Measurements from ENCODE around the gene LRRTM4.

LRRTM4 gene

GRCh38 chr2:77322431-77322830 lies 199.7 kb downstream of the LRRTM4 start:
- ATAC-seq = no peak
- TF ChIP-seq CREB5 (CRISPR knock-in tag; IDR thresholded peaks at IDR 0.05; ENCODE audit: low read depth) (no peak), GLIS3 (CRISPR knock-in tag; IDR thresholded peaks at IDR 0.05) (no peak), CSRNP3 (CRISPR knock-in tag; IDR thresholded peaks at IDR 0.05) (no peak), ZNF8 (CRISPR knock-in tag; IDR thresholded peaks at IDR 0.05) (no peak), BACH2 (CRISPR knock-in tag; IDR thresholded peaks at IDR 0.05; ENCODE audit: borderline replicate concordance) (no peak), PPARA (CRISPR knock-in tag; IDR thresholded peaks at IDR 0.05; ENCODE audit: borderline replicate concordance) (no peak), ZNF565 (CRISPR knock-in tag; conservative IDR thresholded peaks at IDR 0.05; ENCODE audit: low read depth) (no peak), ZNF70 (CRISPR knock-in tag; IDR thresholded peaks at IDR 0.05) (no peak), SNAI2 (CRISPR knock-in tag; IDR thresholded peaks at IDR 0.05) (no peak), TCF4 (CRISPR knock-in tag; IDR thresholded peaks at IDR 0.05; ENCODE audit: borderline replicate concordance) (no peak), RARB (CRISPR knock-in tag; IDR thresholded peaks at IDR 0.05) (no peak), TSHZ2 (CRISPR knock-in tag; IDR thresholded peaks at IDR 0.05) (no peak), CSDC2 (CRISPR knock-in tag; IDR thresholded peaks at IDR 0.05) (no peak), ISL1 (CRISPR knock-in tag; IDR thresholded peaks at IDR 0.05) (no peak)

GRCh38 chr2:77314721-77315120 lies 207.5 kb downstream of the LRRTM4 start:
- TF ChIP-seq GLIS3 (CRISPR knock-in tag; IDR thresholded peaks at IDR 0.05) (no peak), RARB (CRISPR knock-in tag; IDR thresholded peaks at IDR 0.05) (no peak), ZNF70 (CRISPR knock-in tag; IDR thresholded peaks at IDR 0.05) (no peak), ARNTL (CRISPR knock-in tag; IDR thresholded peaks at IDR 0.05; ENCODE audit: borderline replicate concordance, low read depth) (no peak), POU6F1 (CRISPR knock-in tag; IDR thresholded peaks at IDR 0.05; ENCODE audit: borderline replicate concordance, low read depth) (no peak), ZNF8 (CRISPR knock-in tag; IDR thresholded peaks at IDR 0.05) (no peak), ISL1 (CRISPR knock-in tag; IDR thresholded peaks at IDR 0.05) (no peak), ZFP3 (CRISPR knock-in tag; IDR thresholded peaks at IDR 0.05) (no peak), ZC3H10 (CRISPR knock-in tag; IDR thresholded peaks at IDR 0.05) (no peak), TOX (CRISPR knock-in tag; IDR thresholded peaks at IDR 0.05; ENCODE audit: borderline replicate concordance) (no peak), ESRRG (CRISPR knock-in tag; IDR thresholded peaks at IDR 0.05) (no peak), ZNF565 (CRISPR knock-in tag; conservative IDR thresholded peaks at IDR 0.05; ENCODE audit: low read depth) (no peak), CSDC2 (CRISPR knock-in tag; IDR thresholded peaks at IDR 0.05) (no peak), SNAI2 (CRISPR knock-in tag; IDR thresholded peaks at IDR 0.05) (no peak), PPARA (CRISPR knock-in tag; IDR thresholded peaks at IDR 0.05; ENCODE audit: borderline replicate concordance) (no peak), CSRNP3 (CRISPR knock-in tag; IDR thresholded peaks at IDR 0.05) (no peak), OSR1 (CRISPR knock-in tag; IDR thresholded peaks at IDR 0.05) (no peak)

GRCh38 chr2:77310416-77310815 lies 211.8 kb downstream of the LRRTM4 start:
- no peak for ATAC-seq
- TF ChIP-seq PPARA (CRISPR knock-in tag; IDR thresholded peaks at IDR 0.05; ENCODE audit: borderline replicate concordance) = no peak

More at GRCh38 chr2:77314721-77315120, 207.5 kb downstream of the LRRTM4 start:
- ATAC-seq = no peak
